Endometrium (tissue), 2 donors: ENCODE results near the gene ITGAL.
"Not testable (repeated sequence)": the region's sequence is repeated elsewhere in the genome, so short reads cannot be mapped to it uniquely, and the experiment has no call there.

Experiments used
- FAIRE-seq: peaks from 2 replicates; lab custom pipeline; 2012; peaks lifted over from hg19 to GRCh38; lab: Jason Lieb, UNC
- donor health status: control.
- donor health status: control.

ITGAL gene

GRCh38 chr16:30526823-30527634 is 54.5 kb downstream of the ITGAL start:
- FAIRE-seq, result peak; percentile 96

GRCh38 chr16:30527635-30528178 is 55.2 kb downstream of the ITGAL start:
- no peak for FAIRE-seq

- no peak for FAIRE-seq
Measured at GRCh38 chr16:30528799-30529457, 56.4 kb downstream of the ITGAL start.

GRCh38 chr16:30530163-30531037 is 57.9 kb downstream of the ITGAL start:
- no peak for FAIRE-seq

- no peak for FAIRE-seq
Measured at GRCh38 chr16:30532285-30533145, 60.0 kb downstream of the ITGAL start.

- no peak for FAIRE-seq
Measured at GRCh38 chr16:30533146-30533522, 60.6 kb downstream of the ITGAL start.

GRCh38 chr16:30533748-30534367 is 61.3 kb downstream of the ITGAL start:
- FAIRE-seq, result no peak

- no peak for FAIRE-seq
Measured at GRCh38 chr16:30534368-30535105, 62.0 kb downstream of the ITGAL start, which contains the start of gene ZNF747. Gene ZNF747, minus strand, starts transcription at chr16:30534858. Its CDS starts 179 bp downstream, at chr16:30534679.

- no peak for FAIRE-seq
Measured at GRCh38 chr16:30535106-30535776, 62.7 kb downstream of the ITGAL start.

- FAIRE-seq, result no peak
Measured at GRCh38 chr16:30535777-30536190, 63.2 kb downstream of the ITGAL start.

- FAIRE-seq, result not testable (repeated sequence)
Measured at GRCh38 chr16:30536391-30537024, 64.0 kb downstream of the ITGAL start.

- no peak for FAIRE-seq
Measured at GRCh38 chr16:30539000-30539964, 66.7 kb downstream of the ITGAL start.

GRCh38 chr16:30539986-30540526 is 67.5 kb downstream of the ITGAL start:
- FAIRE-seq, result not testable (repeated sequence)

GRCh38 chr16:30540916-30541464 is 68.4 kb downstream of the ITGAL start:
- not testable (repeated sequence) for FAIRE-seq

GRCh38 chr16:30541502-30542329 is 69.2 kb downstream of the ITGAL start:
- FAIRE-seq, result no peak

GRCh38 chr16:30543067-30543466 is 70.5 kb downstream of the ITGAL start:
- no peak for FAIRE-seq
